ENCODE results near the gene ELL2.

DNA sequence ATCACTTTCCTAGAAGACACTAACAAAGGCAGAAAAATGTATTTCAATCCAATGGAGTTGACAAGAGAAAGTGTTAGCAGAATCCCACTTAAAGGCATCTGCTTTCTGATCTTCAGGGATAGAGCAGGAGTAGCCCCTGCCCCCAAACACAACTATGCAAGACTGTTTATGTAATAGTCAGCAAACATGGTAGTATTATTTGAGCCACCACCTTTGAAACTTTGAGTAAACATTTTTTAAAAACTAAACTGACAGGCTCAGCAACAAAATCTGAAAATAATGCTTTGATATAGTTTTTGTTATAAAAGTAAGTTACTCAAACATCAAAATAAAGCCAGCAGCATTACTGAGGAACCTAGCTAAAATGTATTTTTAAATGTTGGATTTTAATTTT is 4.8 kb downstream of the ELL2 start:
- no peak for TF ChIP-seq ZNF274 (IDR thresholded peaks at IDR 0.05; ENCODE audit: borderline replicate concordance, low read depth, low read length)
- TF ChIP-seq, protein P1, sequence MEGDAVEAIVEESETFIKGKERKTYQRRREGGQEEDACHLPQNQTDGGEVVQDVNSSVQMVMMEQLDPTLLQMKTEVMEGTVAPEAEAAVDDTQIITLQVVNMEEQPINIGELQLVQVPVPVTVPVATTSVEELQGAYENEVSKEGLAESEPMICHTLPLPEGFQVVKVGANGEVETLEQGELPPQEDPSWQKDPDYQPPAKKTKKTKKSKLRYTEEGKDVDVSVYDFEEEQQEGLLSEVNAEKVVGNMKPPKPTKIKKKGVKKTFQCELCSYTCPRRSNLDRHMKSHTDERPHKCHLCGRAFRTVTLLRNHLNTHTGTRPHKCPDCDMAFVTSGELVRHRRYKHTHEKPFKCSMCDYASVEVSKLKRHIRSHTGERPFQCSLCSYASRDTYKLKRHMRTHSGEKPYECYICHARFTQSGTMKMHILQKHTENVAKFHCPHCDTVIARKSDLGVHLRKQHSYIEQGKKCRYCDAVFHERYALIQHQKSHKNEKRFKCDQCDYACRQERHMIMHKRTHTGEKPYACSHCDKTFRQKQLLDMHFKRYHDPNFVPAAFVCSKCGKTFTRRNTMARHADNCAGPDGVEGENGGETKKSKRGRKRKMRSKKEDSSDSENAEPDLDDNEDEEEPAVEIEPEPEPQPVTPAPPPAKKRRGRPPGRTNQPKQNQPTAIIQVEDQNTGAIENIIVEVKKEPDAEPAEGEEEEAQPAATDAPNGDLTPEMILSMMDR (IDR thresholded peaks at IDR 0.05 in 2 of 3, conservative IDR thresholded peaks at IDR 0.05 in 1 of 3; ENCODE audit: insufficient read depth in 2 of 3, low read depth in 1 of 3, low read length in 3 of 3): no peak
- TF ChIP-seq POLR2A (conservative IDR thresholded peaks at IDR 0.05): no peak
- no peak for TF ChIP-seq RAD51 (IDR thresholded peaks at IDR 0.05; ENCODE audit: borderline replicate concordance, low read depth)
- no peak for TF ChIP-seq ZC3H11A (IDR thresholded peaks at IDR 0.05; ENCODE audit: low read depth, low read length)

Measured in K562 (cell line).